CD4-positive, CD25-positive, alpha-beta regulatory T cell (primary cell): ENCODE results near the gene SAMHD1. TPM values are rescaled to one million over a fixed set of nuclear protein-coding genes. Genes with fewer than 3 reads are reported as not detected.
"Not testable (repeated sequence)": the region's sequence is repeated elsewhere in the genome, so short reads cannot be mapped to it uniquely, and the experiment has no call there.

ENCODE experiments used
- ATAC-seq, 2 donors: fragments of 150-1000 bp; cut with Tn5 transposase; one replicate each; pipeline ENCODE4 v1.10.0; 2021; ENCODE audit warnings: low read depth in 2 of 2, moderate number of reproducible peaks in 2 of 2, moderate library complexity in 1 of 2
- DNase-seq, 3 donors: peaks; one replicate each; pipeline versions ENCODE4 v3.0.0 to v3.0.0-alpha.2; 2012 to 2022; ENCODE audit warnings: mixed read lengths in 1 of 3
- H3K27ac ChIP-seq: one replicate; pipeline ENCODE4 v1.7.0; 2013; ENCODE audit warnings: mild to moderate bottlenecking, low read length; ENCODE audit not compliant: insufficient read depth, poor library complexity, severe bottlenecking
- H3K27me3 ChIP-seq: one replicate; pipeline ENCODE4 v1.7.0; 2013; ENCODE audit warnings: low read length; ENCODE audit not compliant: control insufficient read depth, insufficient read depth
- H3K36me3 ChIP-seq: one replicate; pipeline ENCODE4 v1.7.0; 2013; ENCODE audit warnings: mild to moderate bottlenecking, low read length, moderate library complexity; ENCODE audit not compliant: control insufficient read depth, insufficient read depth
- H3K4me1 ChIP-seq: 2 replicates; pipeline ENCODE4 v1.7.0; 2013; ENCODE audit warnings: mild to moderate bottlenecking, low read length; ENCODE audit not compliant: insufficient read depth, control insufficient read depth, poor library complexity, severe bottlenecking
- H3K4me3 ChIP-seq: one replicate; pipeline ENCODE4 v1.7.0; 2013; ENCODE audit warnings: low read depth, mild to moderate bottlenecking, low read length, moderate library complexity
- H3K9me3 ChIP-seq, 2 experiments: 1 replicate in 1 of 2; 2 replicates in 1 of 2; pipeline ENCODE4 v1.7.0; 2013; ENCODE audit warnings: low read length in 2 of 2, mild to moderate bottlenecking in 1 of 2, moderate library complexity in 1 of 2; ENCODE audit not compliant: control insufficient read depth in 2 of 2
- H3K27ac Mint-ChIP-seq, 3 donors: one replicate each; pipeline ENCODE4 v1.8.0; 2020 to 2022; ENCODE audit warnings: mild to moderate bottlenecking in 3 of 3, mixed read lengths in 3 of 3, moderate library complexity in 2 of 3
- H3K27me3 Mint-ChIP-seq: one replicate; pipeline ENCODE4 v1.8.0; 2022; ENCODE audit warnings: mild to moderate bottlenecking, mixed read lengths
- H3K36me3 Mint-ChIP-seq: one replicate; pipeline ENCODE4 v1.8.0; 2020; ENCODE audit warnings: mixed read lengths
- H3K4me1 Mint-ChIP-seq, 4 donors: one replicate each; pipeline ENCODE4 v1.8.0; 2020 to 2022; ENCODE audit warnings: mixed read lengths in 4 of 4, mild to moderate bottlenecking in 1 of 4
- H3K4me3 Mint-ChIP-seq, 4 donors: one replicate each; pipeline ENCODE4 v1.8.0; 2020 to 2022; ENCODE audit warnings: mild to moderate bottlenecking in 4 of 4, mixed read lengths in 4 of 4, moderate library complexity in 3 of 4
- H3K9me3 Mint-ChIP-seq, 7 donors: one replicate each; pipeline ENCODE4 v1.8.0; 2020 to 2022; ENCODE audit warnings: mixed read lengths in 7 of 7, mild to moderate bottlenecking in 3 of 7, moderate library complexity in 2 of 7
- polyA plus RNA-seq, 4 donors: library from polyadenylated mRNA; unstranded; fragments of 300-500 nt; fragmentation: Illumina TruSeq; gene quantifications; one replicate each; pipeline ENCODE4 v1.2.3, GENCODE V29; 2021
- total RNA-seq: library from RNA; stranded (reverse); gene quantifications from one replicate; pipeline ENCODE4 v1.2.3, GENCODE V29; 2022

The SAMHD1 gene
- total RNA-seq = 723 TPM
- 100 to 1,000 TPM; 327 to 481 (median 401) TPM for polyA plus RNA-seq

- peaks cover 25% of the 10 kb centered on the region for H3K36me3 Mint-ChIP-seq
- H3K36me3 ChIP-seq = peaks cover 15% of the 10 kb centered on the region
- peaks cover 54% of the 10 kb centered on the region for H3K4me1 ChIP-seq
- H3K9me3 Mint-ChIP-seq = peaks cover 0 to 4% (median 0%) of the 10 kb centered on the region in 7 donors
- DNase-seq (peak; percentile 83 to 94 (median 87)), ATAC-seq (peak; percentile 79)
- H3K27me3 Mint-ChIP-seq = peaks cover 7% of the 10 kb centered on the region
- no peaks in the 10 kb centered on the region for H3K9me3 ChIP-seq
- H3K4me1 Mint-ChIP-seq = peaks cover 17 to 53% (median 28%) of the 10 kb centered on the region in 4 donors
- peak within 1 kb of the TSS; percentile 97 to 99 (median 99) for H3K27ac Mint-ChIP-seq
- peak within 1 kb of the TSS; percentile 95 for H3K27ac ChIP-seq
- peak within 1 kb of the TSS; percentile 97 for H3K4me3 ChIP-seq
- peak within 1 kb of the TSS; percentile 97 to 100 (median 98) for H3K4me3 Mint-ChIP-seq
- H3K27me3 ChIP-seq = no peaks in the 10 kb centered on the region
These were observed at the start of gene SAMHD1 for GRCh38 chr20:36951198-36951978. Gene SAMHD1 (minus strand): TSS chr20:36951708. CDS start chr20:36951643, 65 bp downstream.

- ATAC-seq, H3K9me3 ChIP-seq, H3K4me3 Mint-ChIP-seq, H3K27me3 ChIP-seq, H3K9me3 Mint-ChIP-seq, H3K27ac ChIP-seq, H3K27ac Mint-ChIP-seq, H3K4me3 ChIP-seq, H3K27me3 Mint-ChIP-seq, DNase-seq: not testable (repeated sequence)
- Mint-ChIP-seq H3K4me1 (peaks cover 8 to 48% (median 23%) of the 10 kb centered on the region in 4 donors), H3K36me3 (peaks cover 32% of the 10 kb centered on the region)
- peaks cover 21% of the 10 kb centered on the region for H3K4me1 ChIP-seq
- H3K36me3 ChIP-seq = peaks cover 21% of the 10 kb centered on the region
These were observed 48.7 kb upstream of the SAMHD1 start for GRCh38 chr20:37000171-37000570.

- ATAC-seq (peak; percentile 88 to 93), DNase-seq (peak; percentile 17 to 82 (median 67))
- peak overlapping the region; percentile 48 to 69 (median 60) for H3K4me3 Mint-ChIP-seq
- no peaks in the 10 kb centered on the region for H3K27me3 Mint-ChIP-seq
- H3K9me3 ChIP-seq = no peaks in the 10 kb centered on the region
- H3K36me3 ChIP-seq = peaks cover 18% of the 10 kb centered on the region
- no peaks in the 10 kb centered on the region for H3K27me3 ChIP-seq
- peak overlapping the region; percentile 97 to 98 (median 97) for H3K27ac Mint-ChIP-seq
- peak overlapping the region; percentile 28 for H3K4me3 ChIP-seq
- H3K4me1 Mint-ChIP-seq = peaks cover 8 to 53% (median 24%) of the 10 kb centered on the region in 4 donors
- H3K9me3 Mint-ChIP-seq = no peaks in the 10 kb centered on the region
- H3K36me3 Mint-ChIP-seq = peaks cover 39% of the 10 kb centered on the region
- H3K27ac ChIP-seq = peak overlapping the region; percentile 91
- H3K4me1 ChIP-seq = peaks cover 21% of the 10 kb centered on the region
These were observed 47.1 kb upstream of the SAMHD1 start for GRCh38 chr20:36998652-36999051.

GRCh38 chr20:36997121-36997520 is 45.6 kb upstream of the SAMHD1 start:
- Histone ChIP-seq H3K9me3 (peaks cover 3 to 4% of the 10 kb centered on the region in 2 experiments), H3K4me3 (no peak overlapping the region), H3K36me3 (peaks cover 10% of the 10 kb centered on the region), H3K27ac (peak overlapping the region; percentile 91), H3K4me1 (peaks cover 21% of the 10 kb centered on the region), H3K27me3 (no peaks in the 10 kb centered on the region)
- DNase-seq (no peak), ATAC-seq (no peak)
- H3K9me3 Mint-ChIP-seq = peaks cover 0 to 10% (median 5%) of the 10 kb centered on the region in 7 donors
- H3K27me3 Mint-ChIP-seq = no peaks in the 10 kb centered on the region
- H3K36me3 Mint-ChIP-seq = peaks cover 34% of the 10 kb centered on the region
- H3K4me3 Mint-ChIP-seq = no peak overlapping the region
- H3K4me1 Mint-ChIP-seq = peaks cover 12 to 49% (median 21%) of the 10 kb centered on the region in 4 donors
- peak overlapping the region; percentile 73 to 98 (median 91) for H3K27ac Mint-ChIP-seq

GRCh38 chr20:36994221-36994620 is 42.7 kb upstream of the SAMHD1 start:
- peaks cover 35% of the 10 kb centered on the region for H3K36me3 Mint-ChIP-seq
- H3K4me1 Mint-ChIP-seq = peaks cover 23 to 71% (median 36%) of the 10 kb centered on the region in 4 donors
- Histone ChIP-seq H3K4me1 (peaks cover 22% of the 10 kb centered on the region), H3K36me3 (peaks cover 10% of the 10 kb centered on the region)
- H3K9me3 Mint-ChIP-seq = peaks cover 0 to 11% (median 5%) of the 10 kb centered on the region in 7 donors
- H3K4me3 ChIP-seq, H3K27ac ChIP-seq, H3K27me3 ChIP-seq, H3K27me3 Mint-ChIP-seq, H3K9me3 ChIP-seq, H3K4me3 Mint-ChIP-seq, ATAC-seq, DNase-seq: not testable (repeated sequence)
- peak overlapping the region in 2 of 3 donors; percentile 84 to 98 for H3K27ac Mint-ChIP-seq

- Histone ChIP-seq H3K36me3 (peaks cover 10% of the 10 kb centered on the region), H3K4me1 (peaks cover 21% of the 10 kb centered on the region), H3K27ac (no peak overlapping the region), H3K9me3 (peaks cover 3 to 4% of the 10 kb centered on the region in 2 experiments), H3K27me3 (no peaks in the 10 kb centered on the region), H3K4me3 (no peak overlapping the region)
- DNase-seq (no peak), ATAC-seq (no peak)
- Mint-ChIP-seq H3K9me3 (peaks cover 0 to 11% (median 6%) of the 10 kb centered on the region in 7 donors), H3K36me3 (peaks cover 37% of the 10 kb centered on the region), H3K4me3 (no peak overlapping the region), H3K27me3 (no peaks in the 10 kb centered on the region), H3K27ac (peak overlapping the region in 2 of 3 donors; percentile 60 to 72), H3K4me1 (peaks cover 27 to 74% (median 42%) of the 10 kb centered on the region in 4 donors)
These were observed 41.4 kb upstream of the SAMHD1 start for GRCh38 chr20:36992802-36993334.

- H3K4me1 Mint-ChIP-seq = peaks cover 27 to 72% (median 40%) of the 10 kb centered on the region in 4 donors
- ATAC-seq (no peak), DNase-seq (no peak)
- H3K36me3 Mint-ChIP-seq = peaks cover 35% of the 10 kb centered on the region
- peak overlapping the region in 2 of 3 donors; percentile 55 to 71 for H3K27ac Mint-ChIP-seq
- Histone ChIP-seq H3K27ac (no peak overlapping the region), H3K4me1 (peaks cover 12% of the 10 kb centered on the region), H3K27me3 (no peaks in the 10 kb centered on the region), H3K4me3 (no peak overlapping the region), H3K9me3 (peaks cover 3 to 4% of the 10 kb centered on the region in 2 experiments), H3K36me3 (peaks cover 6% of the 10 kb centered on the region)
- peaks cover 0 to 11% (median 6%) of the 10 kb centered on the region in 7 donors for H3K9me3 Mint-ChIP-seq
- H3K27me3 Mint-ChIP-seq = no peaks in the 10 kb centered on the region
- peak overlapping the region in 1 of 4 donors; percentile 67 for H3K4me3 Mint-ChIP-seq
These were observed 40.2 kb upstream of the SAMHD1 start for GRCh38 chr20:36991703-36992102.
